Tibial artery (tissue), 4 donors: Measurements from ENCODE around the gene NAPA.

Source experiments
- DNase-seq, 2 donors: peaks; one replicate each; pipeline ENCODE4 v3.0.0-alpha.2; 2019
- H3K27ac ChIP-seq, 2 donors: fragments of 200-600 bp; sonication (generic) in 1 of 2; 1 replicate in 1 of 2; 2 replicates in 1 of 2; pipeline ENCODE4 v1.5.1; 2018 to 2019; ENCODE audit warnings: mild to moderate bottlenecking in 1 of 2
- H3K27me3 ChIP-seq, 2 donors: fragments of 200-600 bp; sonication (generic) in 1 of 2; one replicate each; pipeline versions ENCODE4 v1.5.1 to v1.6.0; 2016 to 2019
- H3K36me3 ChIP-seq, 3 donors: fragments of 200-600 bp; sonication (generic) in 2 of 3; one replicate each; pipeline ENCODE4 v1.5.1; 2016 to 2019; ENCODE audit warnings: mild to moderate bottlenecking in 2 of 3
- H3K4me1 ChIP-seq, 4 donors: fragments of 200-600 bp; sonication (generic) in 2 of 4; 1 replicate in 3 of 4; 2 replicates in 1 of 4; pipeline ENCODE4 v1.5.1; 2016 to 2019
- H3K4me3 ChIP-seq, 2 donors: fragments of 200-600 bp; sonication (generic) in 1 of 2; 1 replicate in 1 of 2; 2 replicates in 1 of 2; pipeline ENCODE4 v1.5.1; 2018 to 2019; ENCODE audit warnings: mild to moderate bottlenecking in 2 of 2
- H3K9me3 ChIP-seq, 3 donors: fragments of 200-600 bp; sonication (generic) in 1 of 3; one replicate each; pipeline ENCODE4 v1.5.1; 2016 to 2019
- CTCF ChIP-seq, 2 experiments: fragments of 200-600 bp in 1 of 2; fragments of 450-650 bp in 1 of 2; IDR thresholded peaks; one replicate each; pipeline ENCODE4 v1.5.1; 2017 to 2019; ENCODE audit warnings: antibody characterized with exemption in 2 of 2, mild to moderate bottlenecking in 1 of 2, moderate library complexity in 1 of 2
- intact Hi-C: fragments of 100-400 bp; cut with DNase I; formaldehyde crosslinking; loops from one replicate; pipeline ENCODE4 v1.15.0; 2023; ENCODE audit warnings: low total_unique reads

Gene NAPA

DNA sequence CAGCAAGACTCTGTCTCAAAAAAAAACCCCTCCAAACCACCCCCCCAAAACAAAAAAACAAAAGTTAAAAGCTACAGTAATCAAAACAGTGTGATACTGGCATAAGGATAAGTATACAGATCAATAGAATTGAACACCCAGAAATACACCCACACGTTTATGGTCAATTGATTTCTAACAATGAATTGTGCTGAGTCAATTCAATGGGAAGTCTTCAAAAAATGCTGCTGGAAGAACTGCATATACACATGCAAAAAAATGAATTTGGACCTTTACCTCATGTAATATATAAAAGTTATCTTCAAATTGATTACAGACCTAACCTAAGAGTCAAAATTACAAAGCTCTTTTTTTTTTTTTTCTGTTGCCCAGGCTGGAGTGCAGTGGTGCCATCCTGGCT is 19.8 kb upstream of the NAPA start:
- intact Hi-C loops: no loop called here
- Histone ChIP-seq H3K4me1 (no peaks in the 10 kb centered on the region), H3K36me3 (no peaks in the 10 kb centered on the region), H3K4me3 (no peak overlapping the region), H3K27me3 (peaks cover 0 to 20% of the 10 kb centered on the region in 2 donors), H3K27ac (no peak overlapping the region), H3K9me3 (no peaks in the 10 kb centered on the region)
- TF ChIP-seq CTCF (IDR thresholded peaks at IDR 0.05): no peak
- DNase-seq: no peak

DNA sequence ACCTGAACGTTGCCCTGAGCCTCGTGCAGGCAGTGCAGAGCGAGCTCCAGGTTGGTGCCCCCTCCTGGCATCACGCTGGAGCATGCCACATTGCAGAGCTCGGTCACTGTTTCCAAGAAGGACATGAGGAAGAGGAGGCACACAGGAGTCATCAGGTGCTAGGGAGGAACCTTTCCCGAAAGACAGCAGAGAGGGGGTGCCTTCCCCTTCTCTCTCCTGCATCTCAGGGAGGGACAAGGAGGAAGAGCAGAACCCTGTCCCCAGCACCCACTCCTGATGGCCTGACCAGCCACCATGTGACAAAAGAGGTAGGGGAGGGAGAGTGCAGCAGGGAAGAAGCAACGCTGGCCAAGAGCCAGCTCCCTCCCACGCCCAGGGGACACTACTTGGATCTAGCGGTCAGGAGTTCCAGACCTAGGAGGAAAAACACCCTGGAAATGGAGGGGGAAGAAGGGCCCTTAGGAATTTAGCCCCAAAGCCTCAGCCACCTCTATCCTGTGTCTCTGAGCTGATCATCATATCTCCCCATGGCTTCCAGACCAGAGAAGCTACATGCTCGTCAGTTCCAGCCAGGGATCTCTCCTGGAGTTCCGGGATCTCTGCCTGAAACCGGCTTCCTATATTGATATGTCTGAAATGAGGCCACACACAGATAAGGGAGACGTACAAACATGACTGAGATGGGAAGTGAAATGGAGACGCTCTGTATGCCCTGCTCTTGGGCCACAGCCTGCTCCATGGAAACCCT is 17.0 kb upstream of the NAPA start:
- Histone ChIP-seq H3K27ac (no peak overlapping the region), H3K36me3 (no peaks in the 10 kb centered on the region), H3K4me1 (no peaks in the 10 kb centered on the region), H3K9me3 (no peaks in the 10 kb centered on the region), H3K4me3 (no peak overlapping the region), H3K27me3 (peaks cover 0 to 28% of the 10 kb centered on the region in 2 donors)
- intact Hi-C loops: no loop called here
- no peak for DNase-seq
- no peak for TF ChIP-seq CTCF (IDR thresholded peaks at IDR 0.05)

- DNase-seq: no peak
- intact Hi-C loops: no loop called here
Observed at GRCh38 chr19:47529018-47529742, 14.3 kb upstream of the NAPA start.

GRCh38 chr19:47526798-47527197 is 11.9 kb upstream of the NAPA start:
- H3K9me3 ChIP-seq: no peaks in the 10 kb centered on the region
- intact Hi-C loops: no loop called here
- no peaks in the 10 kb centered on the region for H3K36me3 ChIP-seq
- TF ChIP-seq CTCF (IDR thresholded peaks at IDR 0.05): no peak
- H3K27me3 ChIP-seq: peaks cover 0 to 54% of the 10 kb centered on the region in 2 donors
- no peak overlapping the region for H3K27ac ChIP-seq
- DNase-seq: no peak
- H3K4me1 ChIP-seq: no peaks in the 10 kb centered on the region
- no peak overlapping the region for H3K4me3 ChIP-seq

More at GRCh38 chr19:47529018-47529742, 14.3 kb upstream of the NAPA start:
- Histone ChIP-seq H3K36me3 (no peaks in the 10 kb centered on the region), H3K27me3 (peaks cover 0 to 32% of the 10 kb centered on the region in 2 donors), H3K4me3 (no peak overlapping the region), H3K4me1 (no peaks in the 10 kb centered on the region), H3K9me3 (no peaks in the 10 kb centered on the region), H3K27ac (no peak overlapping the region)
- TF ChIP-seq CTCF (IDR thresholded peaks at IDR 0.05): no peak

GRCh38 chr19:47523473-47523872 is 8.6 kb upstream of the NAPA start:
- intact Hi-C loops: no loop called here
- H3K27me3 ChIP-seq: peaks cover 0 to 40% of the 10 kb centered on the region in 2 donors
- no peak for DNase-seq
- H3K27ac ChIP-seq: no peak overlapping the region
- H3K9me3 ChIP-seq: no peaks in the 10 kb centered on the region
- H3K36me3 ChIP-seq: no peaks in the 10 kb centered on the region
- H3K4me3 ChIP-seq: no peak overlapping the region
- TF ChIP-seq CTCF (IDR thresholded peaks at IDR 0.05): no peak
- no peaks in the 10 kb centered on the region for H3K4me1 ChIP-seq
